DMS 273 (cell line): Measurements from ENCODE around the gene EYA2.
A peak's percentile ranks its signal among the peaks of the same experiment; 100 is the strongest.

Experiments used
- DNase-seq: peaks from one replicate; lab custom pipeline; 2025; ENCODE audit not compliant: unreplicated experiment; lab: John Stamatoyannopoulos, UW

The EYA2 gene

DNA sequence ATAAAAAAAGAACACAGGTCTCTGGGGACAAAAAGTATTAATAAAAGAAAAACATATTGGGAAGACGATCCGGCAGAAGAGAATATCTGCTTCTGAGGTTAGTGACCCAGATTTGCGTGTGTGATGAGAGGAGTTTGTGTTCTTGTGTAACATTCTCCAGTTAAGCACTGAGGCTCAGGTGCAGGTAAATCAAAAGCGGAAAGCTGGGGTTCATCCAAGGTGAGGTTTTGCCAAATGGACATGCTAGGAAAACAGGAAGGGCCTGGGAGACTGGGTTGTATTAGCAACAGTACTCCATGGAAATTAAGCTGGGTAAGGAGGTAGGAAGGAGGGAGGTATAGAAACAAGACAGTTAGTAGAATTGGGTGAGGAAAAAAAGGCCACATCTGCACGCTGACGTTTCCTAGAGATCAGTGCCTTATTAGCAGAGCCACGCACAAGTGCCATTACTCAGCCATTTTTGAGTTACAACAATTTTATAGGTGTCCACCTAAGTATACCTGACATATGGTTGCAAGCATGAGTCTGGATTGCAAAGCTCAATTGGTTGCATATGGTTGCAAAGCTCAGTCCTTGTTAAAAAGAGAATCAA lies 322.3 kb downstream of the EYA2 start:
- DNase-seq = no peak

GRCh38 chr20:47217482-47218446 lies 323.1 kb downstream of the EYA2 start:
- no peak for DNase-seq

- peak; percentile 74 for DNase-seq
Measured at GRCh38 chr20:47220161-47220582, 325.5 kb downstream of the EYA2 start.

- no peak for DNase-seq
Measured at GRCh38 chr20:47221036-47221625, 326.5 kb downstream of the EYA2 start.

GRCh38 chr20:47222468-47223119 lies 328.0 kb downstream of the EYA2 start:
- peak; percentile 17 for DNase-seq

DNA sequence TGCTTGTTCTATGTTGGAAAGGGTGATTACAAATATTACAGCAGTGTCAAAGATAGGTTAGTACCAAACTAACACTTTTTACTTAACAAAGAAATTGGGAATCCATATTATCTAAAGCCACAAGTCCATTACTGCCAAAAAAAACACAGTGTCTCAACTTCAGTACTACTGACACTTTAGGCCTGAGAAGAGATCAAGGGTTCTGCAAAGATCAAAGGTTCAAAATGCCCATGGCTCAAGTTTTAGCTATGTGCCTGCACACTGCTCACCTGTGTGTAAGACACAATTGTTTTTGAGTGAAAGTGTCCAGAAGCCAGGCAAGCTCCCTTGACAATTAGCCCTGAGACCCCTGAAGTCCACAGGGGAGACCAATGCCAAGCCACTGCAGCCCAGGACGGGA lies 329.3 kb downstream of the EYA2 start:
- DNase-seq = no peak

DNA sequence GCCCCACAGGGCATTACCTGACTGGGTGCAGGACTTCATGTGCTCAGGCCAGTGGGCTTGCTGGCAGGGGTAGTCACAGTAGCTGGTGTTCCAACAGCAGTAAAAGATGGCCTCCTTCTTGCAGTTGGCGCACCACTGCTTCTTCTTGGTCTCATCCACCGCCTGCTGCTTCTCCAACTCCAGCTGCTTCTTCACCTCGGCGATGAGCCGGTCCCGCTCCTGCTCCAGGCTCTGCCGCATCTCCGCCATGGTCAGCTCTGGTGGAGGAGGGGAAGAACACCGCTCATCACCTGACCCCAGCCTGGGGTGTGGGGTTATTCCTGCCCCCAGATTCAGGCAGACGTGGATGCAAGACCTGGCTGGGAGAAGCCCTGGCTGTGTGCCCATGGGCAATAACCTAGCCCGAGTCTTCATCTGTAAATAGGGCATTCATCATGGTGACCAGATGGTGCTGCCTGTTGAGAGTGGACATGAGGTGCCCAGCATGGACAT lies 329.7 kb downstream of the EYA2 start:
- DNase-seq = no peak

- no peak for DNase-seq
Measured at GRCh38 chr20:47224857-47225256, 330.2 kb downstream of the EYA2 start.

- no peak for DNase-seq
Measured at GRCh38 chr20:47225458-47225857, 330.8 kb downstream of the EYA2 start.

- DNase-seq = no peak
Measured at GRCh38 chr20:47227119-47227518, 332.5 kb downstream of the EYA2 start.

DNA sequence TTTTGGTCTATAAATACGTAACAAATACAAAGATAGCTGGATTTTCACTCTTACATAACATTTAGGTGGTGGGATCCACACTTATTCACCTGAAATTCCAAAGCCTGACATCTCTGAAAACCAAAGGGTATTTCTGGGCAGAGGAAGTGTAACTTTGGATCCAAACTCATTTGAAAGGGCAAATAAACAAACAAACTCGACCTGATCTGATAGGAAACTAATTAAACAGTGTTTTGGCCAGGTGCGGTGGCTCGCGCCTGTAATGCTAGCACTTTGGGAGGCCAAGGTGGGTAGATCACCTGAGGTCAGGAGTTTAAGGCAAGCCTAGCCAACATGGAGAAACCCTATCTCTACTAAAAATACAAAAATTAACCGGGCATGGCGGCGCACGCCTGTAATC lies 332.9 kb downstream of the EYA2 start:
- no peak for DNase-seq

GRCh38 chr20:47228654-47229053 lies 334.0 kb downstream of the EYA2 start:
- no peak for DNase-seq

DNA sequence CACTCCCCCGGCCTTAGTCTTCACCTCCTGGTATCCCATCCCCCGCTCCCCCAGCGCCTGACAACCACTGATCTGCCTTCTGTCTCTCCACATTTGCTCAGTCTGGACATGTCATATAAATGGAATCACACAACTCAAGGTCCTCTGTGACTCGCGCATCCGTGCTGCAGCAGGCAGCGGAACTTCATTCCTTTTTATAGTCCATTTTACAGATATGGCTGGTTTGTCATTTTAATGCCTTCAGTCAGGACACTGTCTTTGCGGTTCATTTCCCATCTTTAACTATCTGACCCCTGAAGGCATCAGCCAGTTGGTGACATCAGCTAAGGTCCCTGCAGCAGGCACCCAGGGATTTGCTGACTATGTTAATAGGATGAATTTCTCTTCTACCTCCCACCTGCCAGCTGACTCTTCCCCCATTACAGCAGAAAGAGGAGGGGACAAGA lies 336.2 kb downstream of the EYA2 start:
- no peak for DNase-seq

GRCh38 chr20:47231382-47232039 lies 336.9 kb downstream of the EYA2 start:
- no peak for DNase-seq

GRCh38 chr20:47232518-47232917 lies 337.9 kb downstream of the EYA2 start:
- no peak for DNase-seq

DNA sequence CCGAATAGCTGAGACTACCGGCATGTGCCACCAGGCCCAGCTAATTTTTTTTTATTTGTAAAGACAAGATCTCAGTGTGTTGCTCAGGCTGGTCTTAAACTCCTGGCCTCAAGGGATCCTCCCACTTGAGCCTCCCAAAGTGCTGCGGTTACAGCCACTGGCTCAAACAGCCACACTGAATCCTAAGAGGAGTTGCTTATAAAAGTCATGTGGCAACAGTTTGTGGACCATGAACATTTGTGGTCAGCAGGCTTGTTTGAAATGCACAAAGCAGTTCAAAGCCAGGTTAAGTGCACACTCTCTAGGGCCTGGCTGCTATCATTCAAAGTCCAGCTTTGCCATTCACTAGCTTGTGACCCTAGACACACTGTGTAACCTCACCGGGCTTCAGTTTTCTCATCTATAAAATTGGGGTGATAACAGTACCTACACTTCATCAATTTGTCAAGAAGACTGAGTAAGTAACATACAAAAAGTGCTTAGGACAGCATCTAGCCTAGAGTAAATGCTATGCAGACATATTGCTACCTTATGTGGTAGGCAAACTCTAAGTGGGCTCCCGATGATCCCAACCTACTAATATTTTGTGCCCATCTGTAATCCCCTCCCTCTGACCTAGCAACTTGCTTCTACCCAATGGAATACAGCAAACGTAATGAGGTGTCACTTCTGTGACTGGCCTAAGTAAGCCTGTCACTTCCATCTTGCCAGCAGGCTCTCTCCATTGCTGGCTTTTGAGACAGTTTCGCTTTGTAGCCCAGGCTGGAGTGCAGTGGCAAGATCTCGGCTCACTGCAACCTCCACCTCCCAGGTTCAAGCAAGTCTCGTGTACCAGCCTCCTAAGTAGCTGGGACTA lies 338.9 kb downstream of the EYA2 start:
- no peak for DNase-seq

DNA sequence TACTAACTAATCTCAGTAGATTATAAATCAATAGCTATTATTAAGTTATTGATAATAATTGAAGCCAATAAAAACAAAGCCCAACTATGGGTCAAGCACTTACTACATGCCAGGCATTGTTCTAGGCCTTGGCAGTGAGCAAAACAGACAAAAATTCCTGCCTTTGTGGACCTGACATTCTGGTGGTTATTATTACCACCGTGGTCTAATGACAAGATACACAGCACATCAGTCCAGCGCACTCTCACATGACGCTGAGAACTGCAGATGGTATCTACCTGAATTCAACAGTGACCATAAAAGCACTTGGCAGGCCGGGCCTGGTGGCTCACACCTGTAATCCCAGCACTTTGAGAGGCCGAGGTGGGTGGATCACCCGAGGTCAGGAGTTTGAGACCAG lies 340.5 kb downstream of the EYA2 start:
- DNase-seq = no peak

GRCh38 chr20:47235853-47236638 lies 341.4 kb downstream of the EYA2 start:
- DNase-seq = no peak

- DNase-seq = no peak
Measured at GRCh38 chr20:47236639-47236900, 341.9 kb downstream of the EYA2 start.
